GM18511 (cell line): ENCODE data around the gene VPS26C.
"Not testable (repeated sequence)": the region's sequence is repeated elsewhere in the genome, so short reads cannot be mapped to it uniquely, and the experiment has no call there.

ENCODE experiments used
- ATAC-seq: cut with Tn5 transposase; IDR thresholded peaks from one replicate; pipeline ENCODE4 v1.9.1; 2021; ENCODE audit warnings: mild to moderate bottlenecking, moderate library complexity; ENCODE audit not compliant: unreplicated experiment

The VPS26C gene

GRCh38 chr21:37231671-37232070 lies 35.5 kb downstream of the VPS26C start:
- no peak for ATAC-seq

- no peak for ATAC-seq
Observed at GRCh38 chr21:37231249-37231645, 35.9 kb downstream of the VPS26C start.

- ATAC-seq = no peak
Observed at GRCh38 chr21:37230632-37231248, 36.4 kb downstream of the VPS26C start.

- no peak for ATAC-seq
Observed at GRCh38 chr21:37228003-37228400, 39.1 kb downstream of the VPS26C start.

- no peak for ATAC-seq
Observed at GRCh38 chr21:37227071-37228002, 39.8 kb downstream of the VPS26C start.

GRCh38 chr21:37226041-37226920 lies 40.9 kb downstream of the VPS26C start:
- no peak for ATAC-seq

GRCh38 chr21:37224861-37225839 lies 42.0 kb downstream of the VPS26C start:
- ATAC-seq = no peak

GRCh38 chr21:37223804-37224345 lies 43.3 kb downstream of the VPS26C start:
- ATAC-seq = no peak

GRCh38 chr21:37222248-37222647 lies 44.9 kb downstream of the VPS26C start:
- ATAC-seq = not testable (repeated sequence)

GRCh38 chr21:37220981-37221664 lies 46.0 kb downstream of the VPS26C start:
- peak; percentile 89 for ATAC-seq

- ATAC-seq = peak; percentile 57
Observed at GRCh38 chr21:37220433-37220980, 46.6 kb downstream of the VPS26C start.

GRCh38 chr21:37219761-37220432 lies 47.2 kb downstream of the VPS26C start:
- no peak for ATAC-seq

GRCh38 chr21:37214952-37215351 lies 52.2 kb downstream of the VPS26C start:
- no peak for ATAC-seq

GRCh38 chr21:37210799-37211198 lies 56.3 kb downstream of the VPS26C start:
- no peak for ATAC-seq

GRCh38 chr21:37210130-37210529 lies 57.0 kb downstream of the VPS26C start:
- ATAC-seq = no peak

- peak; percentile 53 for ATAC-seq
Observed at GRCh38 chr21:37208741-37209225, 58.4 kb downstream of the VPS26C start.

GRCh38 chr21:37208056-37208721 lies 58.9 kb downstream of the VPS26C start:
- peak; percentile 68 for ATAC-seq
